GM23338 (cell line): ENCODE measurements around the gene SORCS2. TPM values are rescaled to one million over a fixed set of nuclear protein-coding genes. Genes with fewer than 3 reads are reported as not detected.

Experiments
- ATAC-seq: fragments of 200-7000 bp; cut with Tn5 transposase; 3 replicates; pipeline ENCODE4 v1.9.1; 2020
- DNase-seq: peaks from one replicate; pipeline ENCODE4 v3.0.0-alpha.2; 2015; ENCODE audit warnings: low spot score
- H2AFZ ChIP-seq: fragments of 200-600 bp; sonication (generic); 2 replicates; pipeline ENCODE4 v1.8.0; 2016; ENCODE audit warnings: antibody characterized with exemption, mild to moderate bottlenecking, moderate library complexity
- H3F3A ChIP-seq: fragments of 200-600 bp; sonication (generic); replicated peaks from 2 replicates; pipeline ENCODE4 v1.8.0; 2017; ENCODE audit warnings: antibody characterized with exemption, mixed run types, low read depth
- H3K27ac ChIP-seq: fragments of 200-600 bp; sonication (generic); 2 replicates; pipeline ENCODE4 v1.6.1; 2016; ENCODE audit warnings: low read depth
- H3K27me3 ChIP-seq: fragments of 200-600 bp; sonication (generic); 2 replicates; pipeline ENCODE4 v1.8.0; 2016; ENCODE audit warnings: mild to moderate bottlenecking, mixed run types, moderate library complexity; ENCODE audit not compliant: insufficient read depth
- H3K36me3 ChIP-seq: fragments of 200-600 bp; sonication (generic); 2 replicates; pipeline ENCODE4 v1.8.0; 2016; ENCODE audit warnings: mild to moderate bottlenecking; ENCODE audit not compliant: insufficient read depth
- H3K4me1 ChIP-seq: fragments of 200-600 bp; sonication (generic); 2 replicates; pipeline ENCODE4 v1.8.0; 2016; ENCODE audit warnings: mild to moderate bottlenecking, moderate library complexity; ENCODE audit not compliant: insufficient read depth
- H3K4me2 ChIP-seq: fragments of 200-600 bp; sonication (generic); 2 replicates; pipeline ENCODE4 v1.7.1; 2017; ENCODE audit warnings: mixed run types
- H3K4me3 ChIP-seq: fragments of 200-600 bp; sonication (generic); 2 replicates; pipeline ENCODE4 v1.6.1; 2016; ENCODE audit warnings: mixed run types
- H3K79me2 ChIP-seq: fragments of 200-600 bp; sonication (generic); replicated peaks from 2 replicates; pipeline ENCODE4 v1.8.0; 2017; ENCODE audit warnings: mild to moderate bottlenecking; ENCODE audit not compliant: insufficient read depth
- H3K9me2 ChIP-seq: fragments of 200-600 bp; sonication (generic); 2 replicates; pipeline ENCODE4 v1.8.0; 2017; ENCODE audit not compliant: insufficient read depth
- H4K20me1 ChIP-seq: fragments of 200-600 bp; sonication (generic); replicated peaks from 2 replicates; pipeline ENCODE4 v1.8.0; 2017; ENCODE audit warnings: mild to moderate bottlenecking; ENCODE audit not compliant: insufficient read depth
- H3K27ac Mint-ChIP-seq: 2 replicates; pipeline ENCODE4 v1.8.0; 2020; ENCODE audit warnings: inconsistent platforms, mild to moderate bottlenecking, moderate library complexity, mixed read lengths
- H3K27me3 Mint-ChIP-seq: 3 replicates; pipeline ENCODE4 v1.8.0; 2022; ENCODE audit warnings: low read depth, mild to moderate bottlenecking, moderate library complexity, mixed read lengths, inconsistent platforms; ENCODE audit not compliant: insufficient read depth, poor library complexity
- H3K36me3 Mint-ChIP-seq: 3 replicates; pipeline ENCODE4 v1.8.0; 2021; ENCODE audit warnings: low read depth, mild to moderate bottlenecking, inconsistent platforms, moderate library complexity, mixed read lengths
- H3K4me1 Mint-ChIP-seq: 3 replicates; pipeline ENCODE4 v1.8.0; 2020; ENCODE audit warnings: mild to moderate bottlenecking, inconsistent platforms, mixed read lengths
- H3K4me3 Mint-ChIP-seq: 3 replicates; pipeline ENCODE4 v1.8.0; 2021; ENCODE audit warnings: moderate library complexity, mild to moderate bottlenecking, inconsistent platforms, mixed read lengths
- H3K9me3 Mint-ChIP-seq: 3 replicates; pipeline ENCODE4 v1.8.0; 2020; ENCODE audit warnings: moderate library complexity, mild to moderate bottlenecking, inconsistent platforms, mixed read lengths
- CTCF ChIP-seq, 2 experiments: fragments of 200-600 bp in 1 of 2; sonication (generic) in 1 of 2; conservative IDR thresholded peaks; 2 replicates each; pipeline versions ENCODE4 v1.5.1 to v1.6.1; 2016 to 2017; ENCODE audit warnings: antibody characterized with exemption in 2 of 2, low read depth in 2 of 2, mild to moderate bottlenecking in 2 of 2, moderate library complexity in 1 of 2
- EZH2phosphoT487 ChIP-seq: fragments of 200-600 bp; sonication (generic); IDR thresholded peaks from one replicate; pipeline ENCODE4 v1.8.1; 2018; ENCODE audit warnings: antibody characterized with exemption; ENCODE audit not compliant: unreplicated experiment
- JUNB ChIP-seq: IDR thresholded peaks from one replicate; pipeline ENCODE4 v1.6.1; 2016; ENCODE audit warnings: antibody characterized with exemption; ENCODE audit not compliant: unreplicated experiment
- STAT1 ChIP-seq: IDR thresholded peaks from one replicate; pipeline ENCODE4 v1.6.1; 2016; ENCODE audit warnings: antibody characterized with exemption; ENCODE audit not compliant: unreplicated experiment
- ZNF114 ChIP-seq: fragments of 250-450 bp; sonication (Bioruptor Pico); IDR thresholded peaks from 2 replicates; pipeline ENCODE4 v1.5.0; 2020; ENCODE audit warnings: mild to moderate bottlenecking, moderate library complexity
- ZNF331 ChIP-seq: fragments of 250-450 bp; sonication (Bioruptor Pico); IDR thresholded peaks from 2 replicates; pipeline ENCODE4 v1.5.0; 2020; ENCODE audit warnings: low read depth, mild to moderate bottlenecking, moderate library complexity
- polyA plus RNA-seq: library from polyadenylated mRNA; unstranded; fragments of >200 nt; fragmentation: Nextera tagmentation; extraction: Ambion mirVana; gene quantifications from 2 replicates; pipeline ENCODE4 v1.2.1, GENCODE V29; 2016
- total RNA-seq: library from RNA; depleted of rRNA; stranded (reverse); fragments of >200 nt; shearing (Covaris generic); gene quantifications from 2 replicates; pipeline ENCODE4 v1.2.3, GENCODE V29; 2014
- TF ChIP-seq, protein P1 (sequence below): fragments of 250-450 bp; sonication (Bioruptor Pico); IDR thresholded peaks from 2 replicates; pipeline ENCODE4 v1.5.0; 2020; ENCODE audit warnings: mild to moderate bottlenecking, moderate library complexity

SORCS2 gene
- total and polyA plus RNA-seq, 2 experiments from 2014 or later: 0.47 to 2.4 TPM

DNA sequence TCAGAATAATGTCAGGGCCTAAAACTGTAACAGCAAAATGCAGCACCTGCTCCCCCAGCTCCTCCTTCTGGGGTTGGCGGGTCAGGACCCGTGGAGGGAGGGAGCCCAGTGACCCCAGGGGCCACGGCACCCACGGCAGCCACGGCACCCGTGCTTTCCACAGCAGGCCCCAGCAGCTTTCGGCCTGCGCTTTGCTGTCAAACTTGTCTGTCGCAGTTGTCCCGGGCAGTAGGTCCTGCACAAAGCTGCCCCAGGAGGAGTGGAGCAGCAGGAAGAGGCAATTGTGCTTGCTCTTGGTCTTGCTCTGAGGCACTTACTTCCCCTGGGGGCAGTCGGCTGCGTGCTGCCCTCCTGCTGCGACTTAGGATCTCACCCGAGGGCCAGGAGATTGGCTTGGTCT is 563.7 kb downstream of the SORCS2 start:
- H3K4me1 ChIP-seq: no peaks in the 10 kb centered on the region
- H3K9me2 ChIP-seq: no peaks in the 10 kb centered on the region
- H3K79me2 ChIP-seq: no peaks in the 10 kb centered on the region
- H3K4me2 ChIP-seq: no peak overlapping the region
- Mint-ChIP-seq H3K27ac (no peak overlapping the region), H3K4me1 (peaks cover 4% of the 10 kb centered on the region; the same call in 2 of the 3 replicates), H3K27me3 (peaks cover 11% of the 10 kb centered on the region), H3K4me3 (no peak overlapping the region), H3K36me3 (no peaks in the 10 kb centered on the region), H3K9me3 (no peaks in the 10 kb centered on the region)
- no peaks in the 10 kb centered on the region for H4K20me1 ChIP-seq
- no peak overlapping the region for H3K27ac ChIP-seq
- DNase-seq (no peak), ATAC-seq (no peak)
- no peak overlapping the region for H3K4me3 ChIP-seq
- H3F3A ChIP-seq: no peaks in the 10 kb centered on the region
- no peak for TF ChIP-seq CTCF (conservative IDR thresholded peaks at IDR 0.05; ENCODE audit: low read depth in 2 of 2)
- no peak for TF ChIP-seq EZH2phosphoT487
- no peak for TF ChIP-seq ZNF114
- TF ChIP-seq JUNB: no peak
- no peak for TF ChIP-seq ZNF331 (CRISPR knock-in tag)
- TF ChIP-seq STAT1: no peak
- TF ChIP-seq, protein P1, sequence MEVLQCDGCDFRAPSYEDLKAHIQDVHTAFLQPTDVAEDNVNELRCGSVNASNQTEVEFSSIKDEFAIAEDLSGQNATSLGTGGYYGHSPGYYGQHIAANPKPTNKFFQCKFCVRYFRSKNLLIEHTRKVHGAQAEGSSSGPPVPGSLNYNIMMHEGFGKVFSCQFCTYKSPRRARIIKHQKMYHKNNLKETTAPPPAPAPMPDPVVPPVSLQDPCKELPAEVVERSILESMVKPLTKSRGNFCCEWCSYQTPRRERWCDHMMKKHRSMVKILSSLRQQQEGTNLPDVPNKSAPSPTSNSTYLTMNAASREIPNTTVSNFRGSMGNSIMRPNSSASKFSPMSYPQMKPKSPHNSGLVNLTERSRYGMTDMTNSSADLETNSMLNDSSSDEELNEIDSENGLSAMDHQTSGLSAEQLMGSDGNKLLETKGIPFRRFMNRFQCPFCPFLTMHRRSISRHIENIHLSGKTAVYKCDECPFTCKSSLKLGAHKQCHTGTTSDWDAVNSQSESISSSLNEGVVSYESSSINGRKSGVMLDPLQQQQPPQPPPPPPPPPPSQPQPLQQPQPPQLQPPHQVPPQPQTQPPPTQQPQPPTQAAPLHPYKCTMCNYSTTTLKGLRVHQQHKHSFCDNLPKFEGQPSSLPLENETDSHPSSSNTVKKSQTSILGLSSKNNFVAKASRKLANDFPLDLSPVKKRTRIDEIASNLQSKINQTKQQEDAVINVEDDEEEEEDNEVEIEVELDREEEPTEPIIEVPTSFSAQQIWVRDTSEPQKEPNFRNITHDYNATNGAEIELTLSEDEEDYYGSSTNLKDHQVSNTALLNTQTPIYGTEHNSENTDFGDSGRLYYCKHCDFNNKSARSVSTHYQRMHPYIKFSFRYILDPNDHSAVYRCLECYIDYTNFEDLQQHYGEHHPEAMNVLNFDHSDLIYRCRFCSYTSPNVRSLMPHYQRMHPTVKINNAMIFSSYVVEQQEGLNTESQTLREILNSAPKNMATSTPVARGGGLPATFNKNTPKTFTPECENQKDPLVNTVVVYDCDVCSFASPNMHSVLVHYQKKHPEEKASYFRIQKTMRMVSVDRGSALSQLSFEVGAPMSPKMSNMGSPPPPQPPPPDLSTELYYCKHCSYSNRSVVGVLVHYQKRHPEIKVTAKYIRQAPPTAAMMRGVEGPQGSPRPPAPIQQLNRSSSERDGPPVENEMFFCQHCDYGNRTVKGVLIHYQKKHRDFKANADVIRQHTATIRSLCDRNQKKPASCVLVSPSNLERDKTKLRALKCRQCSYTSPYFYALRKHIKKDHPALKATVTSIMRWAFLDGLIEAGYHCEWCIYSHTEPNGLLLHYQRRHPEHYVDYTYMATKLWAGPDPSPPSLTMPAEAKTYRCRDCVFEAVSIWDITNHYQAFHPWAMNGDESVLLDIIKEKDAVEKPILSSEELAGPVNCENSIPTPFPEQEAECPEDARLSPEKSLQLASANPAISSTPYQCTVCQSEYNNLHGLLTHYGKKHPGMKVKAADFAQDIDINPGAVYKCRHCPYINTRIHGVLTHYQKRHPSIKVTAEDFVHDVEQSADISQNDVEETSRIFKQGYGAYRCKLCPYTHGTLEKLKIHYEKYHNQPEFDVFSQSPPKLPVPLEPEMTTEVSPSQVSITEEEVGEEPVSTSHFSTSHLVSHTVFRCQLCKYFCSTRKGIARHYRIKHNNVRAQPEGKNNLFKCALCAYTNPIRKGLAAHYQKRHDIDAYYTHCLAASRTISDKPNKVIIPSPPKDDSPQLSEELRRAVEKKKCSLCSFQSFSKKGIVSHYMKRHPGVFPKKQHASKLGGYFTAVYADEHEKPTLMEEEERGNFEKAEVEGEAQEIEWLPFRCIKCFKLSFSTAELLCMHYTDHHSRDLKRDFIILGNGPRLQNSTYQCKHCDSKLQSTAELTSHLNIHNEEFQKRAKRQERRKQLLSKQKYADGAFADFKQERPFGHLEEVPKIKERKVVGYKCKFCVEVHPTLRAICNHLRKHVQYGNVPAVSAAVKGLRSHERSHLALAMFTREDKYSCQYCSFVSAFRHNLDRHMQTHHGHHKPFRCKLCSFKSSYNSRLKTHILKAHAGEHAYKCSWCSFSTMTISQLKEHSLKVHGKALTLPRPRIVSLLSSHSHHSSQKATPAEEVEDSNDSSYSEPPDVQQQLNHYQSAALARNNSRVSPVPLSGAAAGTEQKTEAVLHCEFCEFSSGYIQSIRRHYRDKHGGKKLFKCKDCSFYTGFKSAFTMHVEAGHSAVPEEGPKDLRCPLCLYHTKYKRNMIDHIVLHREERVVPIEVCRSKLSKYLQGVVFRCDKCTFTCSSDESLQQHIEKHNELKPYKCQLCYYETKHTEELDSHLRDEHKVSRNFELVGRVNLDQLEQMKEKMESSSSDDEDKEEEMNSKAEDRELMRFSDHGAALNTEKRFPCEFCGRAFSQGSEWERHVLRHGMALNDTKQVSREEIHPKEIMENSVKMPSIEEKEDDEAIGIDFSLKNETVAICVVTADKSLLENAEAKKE: no peak
- H3K36me3 ChIP-seq: no peaks in the 10 kb centered on the region
- H3K27me3 ChIP-seq: no peaks in the 10 kb centered on the region
- H2AFZ ChIP-seq: no peak overlapping the region
